Esophagus squamous epithelium (tissue), 4 donors: ENCODE data around the gene ICA1L.

Experiments
- CTCF ChIP-seq, 6 experiments: fragments of 450-650 bp in 4 of 6; fragments of 200-600 bp in 2 of 6; sonication (generic) in 2 of 6; IDR thresholded peaks; one replicate each; pipeline ENCODE4 v1.5.1; 2016 to 2019; ENCODE audit warnings: antibody characterized with exemption in 6 of 6, mild to moderate bottlenecking in 4 of 6, moderate library complexity in 4 of 6
- POLR2A ChIP-seq, 4 donors: fragments of 450-650 bp; IDR thresholded peaks; one replicate each; pipeline ENCODE4 v1.6.1; 2017; ENCODE audit warnings: antibody characterized with exemption in 4 of 4, mild to moderate bottlenecking in 4 of 4, moderate library complexity in 3 of 4

DNA sequence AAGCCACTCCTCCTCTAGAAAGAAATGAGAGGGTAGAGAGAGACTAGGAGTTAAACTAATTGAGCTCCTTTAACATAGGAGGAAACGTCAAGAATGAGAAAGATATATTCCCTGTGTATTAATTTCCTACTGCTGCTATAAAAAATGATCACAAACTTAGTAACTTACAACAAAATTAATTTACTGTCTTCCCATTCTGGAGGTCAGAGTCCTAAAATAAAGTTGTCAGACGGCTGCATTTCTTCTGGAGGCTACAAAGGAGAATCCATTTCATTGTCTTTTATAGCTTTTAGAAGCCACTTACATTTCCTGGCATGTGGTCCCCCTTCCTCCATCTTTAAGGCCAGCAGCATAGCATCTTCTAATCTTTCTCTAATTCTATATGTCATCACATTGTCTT is 26.9 kb downstream of the ICA1L start:
- TF ChIP-seq POLR2A (IDR thresholded peaks at IDR 0.05) (no peak), CTCF (IDR thresholded peaks at IDR 0.05) (no peak)
